ENCODE data around the gene ATP10A.

ATP10A gene

GRCh38 chr15:25883463-25884259, 20.5 kb upstream of the ATP10A start:
- TF ChIP-seq, protein P1, sequence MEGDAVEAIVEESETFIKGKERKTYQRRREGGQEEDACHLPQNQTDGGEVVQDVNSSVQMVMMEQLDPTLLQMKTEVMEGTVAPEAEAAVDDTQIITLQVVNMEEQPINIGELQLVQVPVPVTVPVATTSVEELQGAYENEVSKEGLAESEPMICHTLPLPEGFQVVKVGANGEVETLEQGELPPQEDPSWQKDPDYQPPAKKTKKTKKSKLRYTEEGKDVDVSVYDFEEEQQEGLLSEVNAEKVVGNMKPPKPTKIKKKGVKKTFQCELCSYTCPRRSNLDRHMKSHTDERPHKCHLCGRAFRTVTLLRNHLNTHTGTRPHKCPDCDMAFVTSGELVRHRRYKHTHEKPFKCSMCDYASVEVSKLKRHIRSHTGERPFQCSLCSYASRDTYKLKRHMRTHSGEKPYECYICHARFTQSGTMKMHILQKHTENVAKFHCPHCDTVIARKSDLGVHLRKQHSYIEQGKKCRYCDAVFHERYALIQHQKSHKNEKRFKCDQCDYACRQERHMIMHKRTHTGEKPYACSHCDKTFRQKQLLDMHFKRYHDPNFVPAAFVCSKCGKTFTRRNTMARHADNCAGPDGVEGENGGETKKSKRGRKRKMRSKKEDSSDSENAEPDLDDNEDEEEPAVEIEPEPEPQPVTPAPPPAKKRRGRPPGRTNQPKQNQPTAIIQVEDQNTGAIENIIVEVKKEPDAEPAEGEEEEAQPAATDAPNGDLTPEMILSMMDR (IDR thresholded peaks at IDR 0.05): no peak

GRCh38 chr15:25882466-25882865, 19.3 kb upstream of the ATP10A start:
- TF ChIP-seq, protein P1 (IDR thresholded peaks at IDR 0.05): no peak

GRCh38 chr15:25880411-25880810, 17.3 kb upstream of the ATP10A start:
- TF ChIP-seq, protein P1 (IDR thresholded peaks at IDR 0.05): no peak

DNA sequence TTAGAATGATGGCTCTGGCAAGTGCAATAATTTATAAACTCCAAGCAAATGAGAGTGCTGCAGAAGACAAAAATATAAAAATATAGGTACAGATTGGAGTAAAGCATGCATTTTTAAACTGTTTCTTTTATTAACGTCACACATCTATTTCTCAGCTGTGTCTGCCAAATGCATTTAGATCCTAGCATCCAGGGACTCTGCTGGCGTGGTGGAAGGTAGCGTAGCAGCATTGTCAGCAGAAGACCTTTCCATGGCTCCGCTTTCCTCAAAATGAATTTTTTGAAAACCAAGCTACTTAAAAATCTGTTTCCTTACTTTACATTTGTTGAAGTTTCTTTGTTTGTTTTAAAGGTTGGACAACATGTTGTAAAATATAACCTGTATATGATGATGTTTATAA, 16.3 kb upstream of the ATP10A start:
- TF ChIP-seq, protein P1 (IDR thresholded peaks at IDR 0.05): no peak

DNA sequence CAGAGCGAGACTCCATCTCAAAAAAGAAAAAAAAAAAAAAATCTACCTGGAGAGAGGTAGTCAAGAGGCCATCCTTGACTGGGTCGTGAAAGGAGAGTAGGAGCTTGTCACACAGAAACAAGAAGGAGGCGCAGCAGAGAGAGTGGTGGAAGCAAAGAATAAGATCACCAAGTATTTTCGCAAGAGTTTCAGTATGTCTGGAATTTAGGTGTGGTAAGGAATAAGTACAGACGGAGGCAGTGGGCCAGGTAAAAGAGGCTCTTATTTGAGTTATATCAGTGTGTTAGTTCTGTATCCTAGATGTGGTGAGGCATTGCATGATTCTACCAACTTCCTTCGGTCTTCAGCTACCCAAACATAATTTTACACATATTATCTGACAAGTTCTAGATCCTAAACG, 14.6 kb upstream of the ATP10A start:
- TF ChIP-seq, protein P1 (IDR thresholded peaks at IDR 0.05): no peak

GRCh38 chr15:25876231-25877140, 13.4 kb upstream of the ATP10A start:
- TF ChIP-seq, protein P1 (IDR thresholded peaks at IDR 0.05): no peak

GRCh38 chr15:25875566-25875965, 12.4 kb upstream of the ATP10A start:
- TF ChIP-seq, protein P1 (IDR thresholded peaks at IDR 0.05): no peak

Measured in LNCAP (cell line).